Epithelial cell of proximal tubule (primary cell): ENCODE measurements around the gene TBCD. TPM values are rescaled to one million over a fixed set of nuclear protein-coding genes. Genes with fewer than 3 reads are reported as not detected.
"Not testable (repeated sequence)": the region's sequence is repeated elsewhere in the genome, so short reads cannot be mapped to it uniquely, and the experiment has no call there.

Experiments
- DNase-seq: peaks from one replicate; pipeline ENCODE4 v3.0.0-alpha.2; 2011; ENCODE audit warnings: low read depth
- H3K4me3 ChIP-seq: 2 replicates; pipeline ENCODE4 v1.5.1; 2011; ENCODE audit warnings: low read depth, mild to moderate bottlenecking, low read length
- CTCF ChIP-seq: conservative IDR thresholded peaks from 2 replicates; pipeline ENCODE4 v1.5.1; 2012; ENCODE audit warnings: low read depth, mild to moderate bottlenecking, low read length
- total RNA-seq: library from RNA; depleted of rRNA; stranded (reverse); fragments of >200 nt; gene quantifications from 2 replicates; pipeline ENCODE4 v1.2.3, GENCODE V29; 2015

TBCD gene
- total RNA-seq, 1 donor from 2014 or later: 46.6 TPM

- no peak for DNase-seq
- no peak overlapping the region for H3K4me3 ChIP-seq
- no peak for TF ChIP-seq CTCF
Observed at GRCh38 chr17:82977606-82978005, 225.7 kb downstream of the TBCD start.

DNA sequence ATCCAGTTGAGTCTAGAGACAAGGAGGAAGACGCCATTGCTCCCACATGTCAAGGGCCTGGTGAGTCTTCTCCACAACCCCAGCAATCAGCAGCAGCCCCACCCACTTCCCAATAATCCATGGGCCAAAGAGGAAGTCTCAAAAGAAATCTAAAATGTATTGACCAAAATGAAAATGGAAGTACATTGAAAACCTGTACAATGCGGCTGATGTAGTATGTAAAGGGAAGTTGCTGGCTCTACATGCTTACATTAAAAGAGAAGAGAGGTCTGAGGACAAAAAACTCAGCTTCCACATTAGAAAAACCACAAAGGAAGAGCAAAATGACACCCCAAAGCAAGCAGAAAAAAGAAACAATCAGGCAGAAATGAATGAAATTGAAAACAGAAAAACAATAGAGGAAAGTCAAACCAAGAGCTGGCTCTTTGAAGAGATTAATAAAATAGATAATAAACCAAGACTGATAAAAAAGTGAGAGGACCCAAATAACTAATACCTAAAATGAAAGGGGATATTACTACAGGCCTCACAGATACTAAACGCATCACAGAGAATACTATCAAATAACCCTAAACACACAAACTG is 227.0 kb downstream of the TBCD start:
- H3K4me3 ChIP-seq: no peak overlapping the region
- no peak for TF ChIP-seq CTCF
- no peak for DNase-seq

DNA sequence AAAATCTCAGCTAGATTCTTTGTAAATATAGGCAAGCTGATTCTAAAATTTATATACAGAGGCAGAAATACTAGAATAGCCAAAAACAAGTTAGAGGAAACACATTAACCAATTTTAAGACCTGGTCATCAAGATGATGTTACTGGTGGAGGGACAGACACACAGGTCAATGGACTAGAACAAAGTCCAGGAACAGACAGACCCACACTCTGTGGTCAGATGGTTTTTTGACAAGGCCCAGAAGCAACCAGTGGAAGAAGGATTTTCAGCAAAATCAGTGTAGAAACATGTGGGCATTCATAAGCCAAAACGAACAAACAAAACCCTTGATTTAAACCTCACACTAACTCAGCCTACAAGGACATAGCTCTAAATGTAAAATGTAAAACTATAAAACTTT is 227.9 kb downstream of the TBCD start:
- DNase-seq: no peak
- TF ChIP-seq CTCF: no peak
- no peak overlapping the region for H3K4me3 ChIP-seq

DNA sequence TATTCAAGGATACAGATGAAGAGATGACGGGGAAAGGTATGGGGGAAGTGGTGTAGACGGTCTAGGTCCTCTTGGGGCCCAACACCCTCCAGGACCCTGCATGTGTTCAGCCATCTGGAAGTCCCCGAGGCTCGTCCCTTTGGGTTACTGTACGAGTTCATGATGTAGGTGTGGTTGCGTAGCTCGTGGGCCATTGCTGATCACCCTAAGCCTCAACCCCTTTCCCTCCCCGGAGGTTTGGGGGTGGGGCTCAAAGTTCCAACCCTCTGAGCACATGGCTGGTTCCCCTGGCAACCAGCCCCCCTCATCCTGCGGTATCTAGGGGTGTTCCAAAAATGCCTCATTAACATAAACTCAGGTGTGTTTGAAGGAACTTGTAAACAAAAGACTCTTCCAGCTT is 228.8 kb downstream of the TBCD start:
- DNase-seq: no peak
- H3K4me3 ChIP-seq: no peak overlapping the region
- no peak for TF ChIP-seq CTCF

GRCh38 chr17:82981141-82981730 is 229.4 kb downstream of the TBCD start:
- TF ChIP-seq CTCF: no peak
- no peak for DNase-seq
- no peak overlapping the region for H3K4me3 ChIP-seq

GRCh38 chr17:82983510-82984248 is 231.8 kb downstream of the TBCD start:
- no peak for TF ChIP-seq CTCF
- no peak overlapping the region for H3K4me3 ChIP-seq
- DNase-seq: no peak

DNA sequence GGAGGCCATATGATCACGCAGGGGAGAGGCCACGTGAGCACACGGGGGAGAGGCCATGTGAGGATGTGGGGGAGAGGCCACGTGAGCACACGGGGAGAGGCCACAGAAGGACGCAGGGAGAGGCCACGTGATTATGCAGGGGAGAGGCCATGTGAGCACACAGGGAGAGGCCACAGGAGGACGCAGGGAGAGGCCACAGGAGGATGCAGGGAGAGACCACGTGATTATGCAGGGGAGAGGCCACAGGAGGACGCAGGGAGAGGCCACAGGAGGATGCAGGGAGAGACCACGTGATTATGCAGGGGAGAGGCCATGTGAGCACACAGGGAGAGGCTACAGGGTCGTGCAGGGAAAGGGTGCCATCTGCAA is 232.4 kb downstream of the TBCD start:
- not testable (repeated sequence) for H3K4me3 ChIP-seq, DNase-seq
